HepG2 (cell line): ENCODE data around the gene TAF6L. TPM values are rescaled to one million over a fixed set of nuclear protein-coding genes. Genes with fewer than 3 reads are reported as not detected.
A peak's percentile ranks its signal among the peaks of the same experiment; 100 is the strongest.

ENCODE experiments used
- ARNTL ChIP-seq: sonication (generic); formaldehyde crosslinking; IDR thresholded peaks from 2 replicates; pipeline ENCODE4 v1.4.0; 2020; ENCODE audit warnings: mild to moderate bottlenecking, missing genetic modification reagents
- CBFB ChIP-seq: sonication (generic); formaldehyde crosslinking; IDR thresholded peaks from 2 replicates; pipeline ENCODE4 v1.4.0; 2020; ENCODE audit warnings: missing genetic modification reagents
- CREB3 ChIP-seq: sonication (generic); formaldehyde crosslinking; IDR thresholded peaks from 2 replicates; pipeline ENCODE4 v1.5.0; 2020; ENCODE audit warnings: missing genetic modification reagents
- EP300 ChIP-seq, 3 experiments: sonication (generic) in 1 of 3; formaldehyde crosslinking in 1 of 3; IDR thresholded peaks; 2 replicates each; pipeline versions ENCODE4 v1.5.1 to v1.6.1; 2011 to 2020; ENCODE audit warnings: low read depth in 2 of 3, low read length in 2 of 3, borderline replicate concordance in 1 of 3, improper control_type of control experiment in 1 of 3, mild to moderate bottlenecking in 1 of 3, missing genetic modification reagents in 1 of 3, moderate library complexity in 1 of 3
- GATAD1 ChIP-seq: IDR thresholded peaks from 2 replicates; pipeline ENCODE4 v1.6.1; 2016; ENCODE audit warnings: missing genetic modification reagents, missing compliant biosample characterization
- IRF2 ChIP-seq: IDR thresholded peaks from 2 replicates; pipeline ENCODE4 v1.6.1; 2018; ENCODE audit warnings: missing genetic modification reagents, missing compliant biosample characterization
- ISX ChIP-seq: sonication (generic); formaldehyde crosslinking; conservative IDR thresholded peaks from 2 replicates; pipeline ENCODE4 v1.5.0; 2020; ENCODE audit warnings: missing genetic modification reagents
- KLF6 ChIP-seq: IDR thresholded peaks from 2 replicates; pipeline ENCODE4 v1.8.0; 2016; ENCODE audit warnings: missing biosample characterization, missing genetic modification reagents
- MAFG ChIP-seq: sonication (generic); formaldehyde crosslinking; IDR thresholded peaks from 2 replicates; pipeline ENCODE4 v1.5.1; 2020; ENCODE audit warnings: mild to moderate bottlenecking, missing genetic modification reagents
- MATR3 ChIP-seq: sonication (generic); formaldehyde crosslinking; IDR thresholded peaks from 2 replicates; pipeline ENCODE4 v1.4.0; 2020; ENCODE audit warnings: missing genetic modification reagents
- MED13 ChIP-seq: sonication (generic); formaldehyde crosslinking; IDR thresholded peaks from 2 replicates; pipeline ENCODE4 v1.5.0; 2020; ENCODE audit warnings: missing genetic modification reagents
- NCOA2 ChIP-seq: sonication (generic); formaldehyde crosslinking; IDR thresholded peaks from 2 replicates; pipeline ENCODE4 v1.8.0; 2022; ENCODE audit warnings: inconsistent platforms
- PBX3 ChIP-seq: sonication (generic); formaldehyde crosslinking; IDR thresholded peaks from 2 replicates; pipeline ENCODE4 v1.8.1; 2023; ENCODE audit warnings: missing genetic modification reagents, inconsistent platforms, borderline replicate concordance
- PREB ChIP-seq: sonication (generic); formaldehyde crosslinking; IDR thresholded peaks from 2 replicates; pipeline ENCODE4 v1.4.0; 2020; ENCODE audit warnings: missing genetic modification reagents
- RBM39 ChIP-seq: fragments of 200-400 bp; formaldehyde crosslinking; IDR thresholded peaks from one replicate; pipeline ENCODE4 v1.6.1; 2018; ENCODE audit warnings: antibody characterized with exemption, mild to moderate bottlenecking, low read depth, low read length; ENCODE audit not compliant: poor library complexity, severe bottlenecking
- SRSF9 ChIP-seq: fragments of 200-400 bp; formaldehyde crosslinking; IDR thresholded peaks from 2 replicates; pipeline ENCODE4 v1.6.1; 2018; ENCODE audit warnings: borderline replicate concordance, mild to moderate bottlenecking, low read depth, low read length; ENCODE audit not compliant: insufficient read depth, poor library complexity, severe bottlenecking
- TFAP4 ChIP-seq: sonication (generic); IDR thresholded peaks from 2 replicates; pipeline ENCODE4 v1.6.1; 2016; ENCODE audit warnings: low read depth, borderline replicate concordance
- THAP11 ChIP-seq: IDR thresholded peaks from 2 replicates; pipeline ENCODE4 v1.6.1; 2016; ENCODE audit warnings: missing biosample characterization, missing genetic modification reagents
- ZNF124 ChIP-seq: sonication (generic); formaldehyde crosslinking; IDR thresholded peaks from 2 replicates; pipeline ENCODE4 v1.4.0; 2020; ENCODE audit warnings: missing genetic modification reagents
- ZNF34 ChIP-seq: sonication (generic); formaldehyde crosslinking; IDR thresholded peaks from 2 replicates; pipeline ENCODE4 v1.4.0; 2020; ENCODE audit warnings: mild to moderate bottlenecking, missing genetic modification reagents, borderline replicate concordance
- ZNF44 ChIP-seq: sonication (generic); formaldehyde crosslinking; IDR thresholded peaks from 2 replicates; pipeline ENCODE4 v1.5.1; 2020; ENCODE audit warnings: mild to moderate bottlenecking, missing genetic modification reagents
- ZNF547 ChIP-seq: sonication (generic); formaldehyde crosslinking; IDR thresholded peaks from 2 replicates; pipeline ENCODE4 v1.5.1; 2020; ENCODE audit warnings: mild to moderate bottlenecking, missing genetic modification reagents
- ZNF552 ChIP-seq: sonication (generic); formaldehyde crosslinking; IDR thresholded peaks from 2 replicates; pipeline ENCODE4 v1.9.0; 2022; ENCODE audit warnings: missing genetic modification reagents, mild to moderate bottlenecking, borderline replicate concordance
- ZSCAN5A ChIP-seq: sonication (generic); formaldehyde crosslinking; IDR thresholded peaks from 2 replicates; pipeline ENCODE4 v1.8.0; 2022; ENCODE audit warnings: mild to moderate bottlenecking, missing genetic modification reagents, borderline replicate concordance
- polyA plus RNA-seq, 8 experiments: library from polyadenylated mRNA; depleted of rRNA in 3 of 8; stranded (reverse) in 7 of 8; unstranded in 1 of 8; fragments of >200 nt; fragmentation: Illumina TruSeq in 4 of 8; extraction: Trizol in 4 of 8; gene quantifications; 2 replicates each; pipeline versions ENCODE4 v1.2.1 to v1.2.3, GENCODE V29; 2011 to 2016; ENCODE audit warnings: low read depth in 4 of 8, missing spikeins in 1 of 8, mixed read lengths in 1 of 8; ENCODE audit not compliant: insufficient read depth in 1 of 8
- total RNA-seq, 5 experiments: library from RNA; depleted of rRNA; stranded (reverse); fragments of >200 nt; fragmentation: Illumina TruSeq; extraction: Trizol; gene quantifications; 2 replicates each; pipeline ENCODE4 v1.2.3, GENCODE V29; 2016; ENCODE audit warnings: low read depth in 1 of 5

Gene TAF6L
- total and polyA plus RNA-seq, 2 of the 13 experiments (the other 11 are each of a cell fraction or from before 2014, with no cell fraction given): 12.6 to 19.4 TPM

GRCh38 chr11:62787005-62787759 is 16.0 kb downstream of the TAF6L start, which contains the start of gene TMEM179B (continued):
- TF ChIP-seq ZSCAN5A (CRISPR knock-in tag): peak; percentile 91
- no peak for TF ChIP-seq ISX (CRISPR knock-in tag)
- TF ChIP-seq NCOA2 (CRISPR knock-in tag): peak; percentile 59
- TF ChIP-seq ZNF124: peak; percentile 80; the same call in 1 of the 2 replicates
- TF ChIP-seq PREB (CRISPR knock-in tag): no peak
- TF ChIP-seq CREB3 (CRISPR knock-in tag): 0 out of 2 replicates have a peak, but pooled peaks have one; percentile 34
- TF ChIP-seq MATR3: no peak
- peak; percentile 67 for TF ChIP-seq KLF6 (CRISPR knock-in tag)
- no peak for TF ChIP-seq MAFG (CRISPR knock-in tag)
- peak; percentile 22; the same call in 1 of the 2 replicates for TF ChIP-seq ZNF547 (CRISPR knock-in tag)
- TF ChIP-seq ARNTL (CRISPR knock-in tag): peak; percentile 61; the same call in 1 of the 2 replicates
- TF ChIP-seq GATAD1 (CRISPR knock-in tag): peak; percentile 92
- 0 out of 2 replicates have a peak, but pooled peaks have one; percentile 88 for TF ChIP-seq CBFB (CRISPR knock-in tag)
- TF ChIP-seq SRSF9: no peak
- peak; percentile 94 for TF ChIP-seq IRF2 (CRISPR knock-in tag)
- TF ChIP-seq ZNF44 (CRISPR knock-in tag): peak; percentile 75; the same call in 1 of the 2 replicates
- 0 out of 2 replicates have a peak, but pooled peaks have one; percentile 34 for TF ChIP-seq ZNF552 (CRISPR knock-in tag)
- peak; percentile 90 for TF ChIP-seq THAP11 (CRISPR knock-in tag)
- 0 out of 2 replicates have a peak, but pooled peaks have one; percentile 37 for TF ChIP-seq PBX3 (CRISPR knock-in tag)
- peak; percentile 34; the same call in 1 of the 2 replicates for TF ChIP-seq TFAP4
- TF ChIP-seq EP300 (IDR thresholded peaks at IDR 0.05; ENCODE audit: low read depth in 2 of 2, low read length in 2 of 2): no peak; a peak in 1 of 4 replicates
- 0 out of 2 replicates have a peak, but pooled peaks have one; percentile 21 for TF ChIP-seq EP300 (CRISPR knock-in tag; IDR thresholded peaks at IDR 0.05; ENCODE audit: borderline replicate concordance)
- peak; percentile 73; the same call in 1 of the 2 replicates for TF ChIP-seq ZNF34 (CRISPR knock-in tag)
- TF ChIP-seq RBM39: peak; percentile 58
- TF ChIP-seq MED13 (CRISPR knock-in tag): peak; percentile 83
